MM.1S (cell line): ENCODE measurements around the gene OS9.

Experiments
- EZH2 ChIP-seq: fragments of 300-600 bp; sonication (generic); optimal IDR thresholded peaks from 2 replicates; pipeline ENCODE3; 2017; ENCODE audit warnings: low read depth, mild to moderate bottlenecking, antibody characterized with exemption, low read length, mixed read lengths
- TF ChIP-seq, protein P1 (sequence below): fragments of 300-600 bp; sonication (generic); IDR thresholded peaks from 2 replicates; pipeline ENCODE4 v1.5.1; 2016; ENCODE audit warnings: antibody characterized with exemption, low read length, mixed read lengths

GRCh38 chr12:57754411-57755193 is 60.7 kb downstream of the OS9 start, which contains the start of gene MARCHF9:
- TF ChIP-seq EZH2, result no peak
- TF ChIP-seq, protein P1, sequence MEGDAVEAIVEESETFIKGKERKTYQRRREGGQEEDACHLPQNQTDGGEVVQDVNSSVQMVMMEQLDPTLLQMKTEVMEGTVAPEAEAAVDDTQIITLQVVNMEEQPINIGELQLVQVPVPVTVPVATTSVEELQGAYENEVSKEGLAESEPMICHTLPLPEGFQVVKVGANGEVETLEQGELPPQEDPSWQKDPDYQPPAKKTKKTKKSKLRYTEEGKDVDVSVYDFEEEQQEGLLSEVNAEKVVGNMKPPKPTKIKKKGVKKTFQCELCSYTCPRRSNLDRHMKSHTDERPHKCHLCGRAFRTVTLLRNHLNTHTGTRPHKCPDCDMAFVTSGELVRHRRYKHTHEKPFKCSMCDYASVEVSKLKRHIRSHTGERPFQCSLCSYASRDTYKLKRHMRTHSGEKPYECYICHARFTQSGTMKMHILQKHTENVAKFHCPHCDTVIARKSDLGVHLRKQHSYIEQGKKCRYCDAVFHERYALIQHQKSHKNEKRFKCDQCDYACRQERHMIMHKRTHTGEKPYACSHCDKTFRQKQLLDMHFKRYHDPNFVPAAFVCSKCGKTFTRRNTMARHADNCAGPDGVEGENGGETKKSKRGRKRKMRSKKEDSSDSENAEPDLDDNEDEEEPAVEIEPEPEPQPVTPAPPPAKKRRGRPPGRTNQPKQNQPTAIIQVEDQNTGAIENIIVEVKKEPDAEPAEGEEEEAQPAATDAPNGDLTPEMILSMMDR, result no peak
